Progenitor cell of endocrine pancreas (in vitro differentiated cells): Measurements from ENCODE around the gene SEC22C. TPM values are rescaled to one million over a fixed set of nuclear protein-coding genes. Genes with fewer than 3 reads are reported as not detected.
"Not testable (repeated sequence)": the region's sequence is repeated elsewhere in the genome, so short reads cannot be mapped to it uniquely, and the experiment has no call there.

Source experiments
- DNase-seq: peaks from one replicate; pipeline ENCODE4 v3.0.0; 2021; ENCODE audit warnings: low spot score; ENCODE audit not compliant: unreplicated experiment
- H3K27ac Mint-ChIP-seq: 2 replicates; pipeline ENCODE4 v1.8.0; 2021; ENCODE audit warnings: mild to moderate bottlenecking, moderate library complexity, mixed read lengths
- H3K27me3 Mint-ChIP-seq: 2 replicates; pipeline ENCODE4 v1.8.0; 2021; ENCODE audit warnings: mixed read lengths
- H3K36me3 Mint-ChIP-seq: 2 replicates; pipeline ENCODE4 v1.8.0; 2022; ENCODE audit warnings: mixed read lengths; ENCODE audit not compliant: insufficient read depth
- H3K4me1 Mint-ChIP-seq: 2 replicates; pipeline ENCODE4 v1.8.0; 2021; ENCODE audit warnings: low read depth, mixed read lengths
- H3K4me3 Mint-ChIP-seq: 2 replicates; pipeline ENCODE4 v1.8.0; 2021; ENCODE audit warnings: low read depth, mild to moderate bottlenecking, moderate library complexity, mixed read lengths
- H3K9me3 Mint-ChIP-seq: 2 replicates; pipeline ENCODE4 v1.8.0; 2021; ENCODE audit warnings: low read depth, mixed read lengths
- total RNA-seq: library from RNA; stranded (reverse); gene quantifications from 2 replicates; pipeline ENCODE4 v1.2.1, GENCODE V29; 2021
- TF ChIP-seq, protein P1 (sequence below): fragments of 200-600 bp; sonication (generic); IDR thresholded peaks from one replicate; pipeline ENCODE4 v1.5.0; 2021; ENCODE audit warnings: antibody characterized with exemption, mild to moderate bottlenecking; ENCODE audit not compliant: unreplicated experiment

SEC22C gene
- total RNA-seq, 1 donor from 2014 or later: 40.2 TPM

DNA sequence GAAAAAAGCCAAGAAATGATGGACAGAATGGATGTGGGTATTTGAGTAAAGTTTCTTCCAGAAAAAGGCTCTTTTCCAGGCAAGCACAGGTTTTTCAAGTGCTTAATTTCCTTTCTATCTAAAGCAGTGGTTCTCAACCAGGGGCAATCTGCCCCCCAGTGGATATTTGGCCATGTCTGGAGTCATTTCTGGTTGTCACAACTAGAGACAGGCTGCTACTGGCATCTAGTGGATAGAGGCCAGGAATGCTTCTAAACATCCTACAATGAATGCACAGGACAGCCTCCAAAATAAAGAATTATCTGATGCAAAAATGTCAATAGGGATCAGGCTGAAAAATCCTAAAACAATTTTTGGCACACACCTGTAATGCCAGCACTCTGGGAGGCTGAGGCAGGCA lies 23.9 kb downstream of the SEC22C start:
- DNase-seq: no peak
- Mint-ChIP-seq H3K9me3 (no peaks in the 10 kb centered on the region), H3K4me1 (no peaks in the 10 kb centered on the region), H3K27ac (no peak overlapping the region), H3K36me3 (peaks cover 19% of the 10 kb centered on the region), H3K27me3 (no peaks in the 10 kb centered on the region), H3K4me3 (no peak overlapping the region)
- TF ChIP-seq, protein P1, sequence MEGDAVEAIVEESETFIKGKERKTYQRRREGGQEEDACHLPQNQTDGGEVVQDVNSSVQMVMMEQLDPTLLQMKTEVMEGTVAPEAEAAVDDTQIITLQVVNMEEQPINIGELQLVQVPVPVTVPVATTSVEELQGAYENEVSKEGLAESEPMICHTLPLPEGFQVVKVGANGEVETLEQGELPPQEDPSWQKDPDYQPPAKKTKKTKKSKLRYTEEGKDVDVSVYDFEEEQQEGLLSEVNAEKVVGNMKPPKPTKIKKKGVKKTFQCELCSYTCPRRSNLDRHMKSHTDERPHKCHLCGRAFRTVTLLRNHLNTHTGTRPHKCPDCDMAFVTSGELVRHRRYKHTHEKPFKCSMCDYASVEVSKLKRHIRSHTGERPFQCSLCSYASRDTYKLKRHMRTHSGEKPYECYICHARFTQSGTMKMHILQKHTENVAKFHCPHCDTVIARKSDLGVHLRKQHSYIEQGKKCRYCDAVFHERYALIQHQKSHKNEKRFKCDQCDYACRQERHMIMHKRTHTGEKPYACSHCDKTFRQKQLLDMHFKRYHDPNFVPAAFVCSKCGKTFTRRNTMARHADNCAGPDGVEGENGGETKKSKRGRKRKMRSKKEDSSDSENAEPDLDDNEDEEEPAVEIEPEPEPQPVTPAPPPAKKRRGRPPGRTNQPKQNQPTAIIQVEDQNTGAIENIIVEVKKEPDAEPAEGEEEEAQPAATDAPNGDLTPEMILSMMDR: no peak

DNA sequence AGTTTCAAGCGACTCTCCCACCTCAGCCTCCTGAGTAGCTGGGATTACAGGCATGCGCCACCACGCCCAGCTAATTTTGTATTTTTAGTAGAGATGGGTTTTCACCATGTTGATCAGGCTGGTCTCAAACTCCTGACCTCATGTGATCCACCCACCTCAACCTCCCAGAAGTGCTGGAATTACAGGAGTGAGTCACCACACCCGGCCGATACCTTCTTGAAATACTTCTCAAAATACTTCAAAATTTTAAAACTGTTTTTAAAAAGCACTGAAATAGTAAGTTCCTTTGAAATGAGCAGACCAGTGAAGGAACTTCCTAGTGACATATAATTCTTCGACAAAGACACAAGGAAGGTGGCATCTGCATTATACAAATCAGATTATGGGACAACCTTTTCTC lies 24.9 kb downstream of the SEC22C start:
- H3K4me3 Mint-ChIP-seq, H3K9me3 Mint-ChIP-seq, DNase-seq, H3K4me1 Mint-ChIP-seq, H3K27me3 Mint-ChIP-seq, H3K27ac Mint-ChIP-seq: not testable (repeated sequence)
- H3K36me3 Mint-ChIP-seq: peaks cover 21% of the 10 kb centered on the region

- Mint-ChIP-seq H3K4me1 (no peaks in the 10 kb centered on the region), H3K9me3 (no peaks in the 10 kb centered on the region), H3K4me3 (no peak overlapping the region), H3K27me3 (no peaks in the 10 kb centered on the region), H3K36me3 (peaks cover 21% of the 10 kb centered on the region), H3K27ac (no peak overlapping the region)
- DNase-seq: no peak
- TF ChIP-seq, protein P1: no peak
Observed at GRCh38 chr3:42556089-42556632, 25.6 kb downstream of the SEC22C start.

- peaks cover 19% of the 10 kb centered on the region for H3K36me3 Mint-ChIP-seq
- no peaks in the 10 kb centered on the region for H3K4me1 Mint-ChIP-seq
- no peak for DNase-seq
- no peak overlapping the region for H3K27ac Mint-ChIP-seq
- H3K4me3 Mint-ChIP-seq: no peak overlapping the region
- no peaks in the 10 kb centered on the region for H3K9me3 Mint-ChIP-seq
- H3K27me3 Mint-ChIP-seq: no peaks in the 10 kb centered on the region
- TF ChIP-seq, protein P1: no peak
Observed at GRCh38 chr3:42552830-42553229, 28.9 kb downstream of the SEC22C start.

- Mint-ChIP-seq H3K9me3 (no peaks in the 10 kb centered on the region), H3K27ac (no peak overlapping the region), H3K27me3 (no peaks in the 10 kb centered on the region), H3K36me3 (peaks cover 8% of the 10 kb centered on the region), H3K4me3 (no peak overlapping the region), H3K4me1 (no peaks in the 10 kb centered on the region)
- TF ChIP-seq, protein P1: no peak
- DNase-seq: no peak
Observed at GRCh38 chr3:42550250-42550649, 31.5 kb downstream of the SEC22C start.

GRCh38 chr3:42549131-42549530 lies 32.6 kb downstream of the SEC22C start:
- no peaks in the 10 kb centered on the region for H3K9me3 Mint-ChIP-seq
- no peak for DNase-seq
- no peaks in the 10 kb centered on the region for H3K27me3 Mint-ChIP-seq
- H3K36me3 Mint-ChIP-seq: peaks cover 8% of the 10 kb centered on the region
- peaks cover 6% of the 10 kb centered on the region for H3K4me1 Mint-ChIP-seq
- TF ChIP-seq, protein P1: no peak
- no peak overlapping the region for H3K27ac Mint-ChIP-seq
- H3K4me3 Mint-ChIP-seq: no peak overlapping the region
